DMS114 treated with DMSO at 0.1 percent for 48 hours (cell line): ENCODE measurements around the gene ZXDA.

Source experiments
- DNase-seq: peaks from one replicate; lab custom pipeline; 2025; ENCODE audit not compliant: unreplicated experiment; lab: John Stamatoyannopoulos, UW

ZXDA gene

DNA sequence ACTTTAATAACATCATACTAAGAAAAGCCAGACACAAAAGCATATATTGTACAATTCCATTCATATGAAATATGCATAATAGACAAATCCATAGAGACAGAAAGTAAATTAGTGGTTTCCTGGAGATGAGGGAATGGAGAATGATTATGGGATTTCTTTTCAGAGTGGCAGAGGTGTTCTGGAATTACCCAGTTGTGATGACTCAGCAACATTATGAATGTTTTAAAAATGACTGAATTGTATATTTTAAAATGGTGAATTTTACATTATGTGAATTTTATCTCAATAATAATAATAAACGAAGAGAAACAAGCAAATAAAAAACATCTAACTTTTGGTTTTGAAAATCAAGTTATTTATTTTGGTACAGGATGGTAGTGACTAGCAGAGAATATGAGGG lies 11.2 kb downstream of the ZXDA start:
- no peak for DNase-seq

DNA sequence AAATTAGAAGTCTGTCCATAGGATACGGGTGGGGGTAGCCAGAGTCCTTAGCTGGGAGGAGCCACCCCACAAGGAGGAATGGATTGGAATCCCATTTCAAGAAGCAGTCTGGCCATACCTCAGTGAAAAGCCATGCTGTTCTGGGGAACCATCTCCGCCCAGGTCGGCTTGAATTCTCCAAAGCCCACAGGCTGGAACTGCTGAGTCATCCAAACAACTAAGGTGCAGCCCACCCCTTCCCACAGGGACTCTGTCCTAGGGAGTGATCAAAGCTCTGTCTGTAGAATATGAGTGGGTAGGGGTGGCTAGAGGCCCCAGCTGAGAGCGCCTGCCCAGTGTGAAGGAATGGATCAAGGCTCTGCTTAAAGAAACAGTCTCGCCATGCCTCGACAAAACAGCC lies 38.8 kb downstream of the ZXDA start:
- no peak for DNase-seq
